Upper lobe of left lung (tissue), 4 donors: Measurements from ENCODE around the gene PHOX2B.

Source experiments
- CTCF ChIP-seq, 6 experiments: fragments of 450-650 bp in 4 of 6; fragments of 200-600 bp in 2 of 6; sonication (generic) in 2 of 6; IDR thresholded peaks; one replicate each; pipeline ENCODE4 v1.5.1; 2016 to 2019; ENCODE audit warnings: antibody characterized with exemption in 6 of 6
- EP300 ChIP-seq, 4 donors: sonication (generic); formaldehyde crosslinking; IDR thresholded peaks; one replicate each; pipeline ENCODE4 v1.5.1; 2017; ENCODE audit warnings: antibody characterized with exemption in 4 of 4, control low read depth in 2 of 4
- POLR2A ChIP-seq, 4 donors: fragments of 450-650 bp; IDR thresholded peaks; one replicate each; pipeline ENCODE4 v1.5.1; 2016 to 2017; ENCODE audit warnings: antibody characterized with exemption in 4 of 4, mild to moderate bottlenecking in 2 of 4
- POLR2AphosphoS5 ChIP-seq, 2 donors: sonication (generic); formaldehyde crosslinking; IDR thresholded peaks; one replicate each; pipeline ENCODE4 v1.5.1; 2017; ENCODE audit warnings: antibody characterized with exemption in 2 of 2

- TF ChIP-seq CTCF (IDR thresholded peaks at IDR 0.05): no peak
- no peak for TF ChIP-seq POLR2AphosphoS5 (IDR thresholded peaks at IDR 0.05)
- TF ChIP-seq POLR2A (IDR thresholded peaks at IDR 0.05): no peak
- TF ChIP-seq EP300 (IDR thresholded peaks at IDR 0.05): no peak
Observed at GRCh38 chr4:41702770-41703169, 45.8 kb downstream of the PHOX2B start.
